Left lung (tissue), 10 donors: ENCODE measurements around the gene PDK2. TPM values are rescaled to one million over a fixed set of nuclear protein-coding genes. Genes with fewer than 3 reads are reported as not detected.

ENCODE experiments used
- ATAC-seq: fragments of 200-7000 bp; cut with Tn5 transposase; one replicate; pipeline ENCODE4 v1.9.1; 2020; ENCODE audit warnings: moderate library complexity
- DNase-seq, 4 donors: peaks; one replicate each; pipeline ENCODE4 v3.0.0-alpha.2; 2013 to 2020
- H3K27ac ChIP-seq, 2 donors: fragments of 200-600 bp; sonication (generic) in 1 of 2; one replicate each; pipeline versions ENCODE4 v1.5.0 to v1.8.0; 2020 to 2021
- H3K27me3 ChIP-seq, 2 donors: fragments of 200-600 bp; sonication (generic) in 1 of 2; one replicate each; pipeline versions ENCODE4 v1.5.0 to v1.8.0; 2020 to 2021
- H3K36me3 ChIP-seq, 2 donors: fragments of 200-600 bp; sonication (generic) in 1 of 2; one replicate each; pipeline versions ENCODE4 v1.5.0 to v1.8.0; 2020 to 2021
- H3K4me1 ChIP-seq, 2 donors: fragments of 200-600 bp; one replicate each; pipeline ENCODE4 v1.8.0; 2021
- H3K4me3 ChIP-seq, 2 donors: fragments of 200-600 bp; sonication (generic) in 1 of 2; one replicate each; pipeline versions ENCODE4 v1.5.0 to v1.8.0; 2020 to 2021; ENCODE audit warnings: mild to moderate bottlenecking in 1 of 2
- H3K9me3 ChIP-seq, 2 donors: fragments of 200-600 bp; sonication (generic) in 1 of 2; one replicate each; pipeline versions ENCODE4 v1.5.0 to v1.8.0; 2020 to 2021
- intact Hi-C, 2 donors: fragments of 100-400 bp; cut with DNase I; formaldehyde crosslinking; loops; one replicate each; pipeline versions ENCODE4 v1.11.2 to v1.14.2; 2022
- polyA plus RNA-seq, 6 donors: library from polyadenylated mRNA; unstranded; fragments of 120-200 nt; gene quantifications; one replicate each; pipeline ENCODE4 v1.2.1, GENCODE V29; 2013; ENCODE audit not compliant: insufficient read length in 6 of 6
- total RNA-seq, 2 donors: library from RNA; stranded (reverse); fragmentation: NEBNext Ultra II Directional; extraction: Animal tissue kit (Norgen Biotek cat#: 25700); gene quantifications; one replicate each; pipeline ENCODE4 v1.2.1, GENCODE V29; 2021
- TF ChIP-seq, protein P1 (sequence below), 2 donors: fragments of 200-600 bp; sonication (generic) in 1 of 2; IDR thresholded peaks; one replicate each; pipeline versions ENCODE4 v1.5.0 to v1.8.0; 2021; ENCODE audit warnings: antibody characterized with exemption in 2 of 2
- donor health status: DM: no; HTN: yes; CAD: no.
- donor health status: DM: no; HTN: no; CAD: no.

Gene PDK2
- total and polyA plus RNA-seq, 8 donors: 20.7 to 83.8 (median 67.4) TPM

GRCh38 chr17:50047488-50048126 is 47.5 kb upstream of the PDK2 start:
- Histone ChIP-seq H3K27me3 (no peaks in the 10 kb centered on the region), H3K4me3 (no peak overlapping the region), H3K4me1 (peaks cover 16 to 68% of the 10 kb centered on the region in 2 donors), H3K27ac (peak overlapping the region; percentile 19 to 69), H3K9me3 (no peaks in the 10 kb centered on the region), H3K36me3 (no peaks in the 10 kb centered on the region)
- ATAC-seq (no peak), DNase-seq (peak in 1 of 4 donors; percentile 20)
- intact Hi-C loops: no loop called here
- TF ChIP-seq, protein P1, sequence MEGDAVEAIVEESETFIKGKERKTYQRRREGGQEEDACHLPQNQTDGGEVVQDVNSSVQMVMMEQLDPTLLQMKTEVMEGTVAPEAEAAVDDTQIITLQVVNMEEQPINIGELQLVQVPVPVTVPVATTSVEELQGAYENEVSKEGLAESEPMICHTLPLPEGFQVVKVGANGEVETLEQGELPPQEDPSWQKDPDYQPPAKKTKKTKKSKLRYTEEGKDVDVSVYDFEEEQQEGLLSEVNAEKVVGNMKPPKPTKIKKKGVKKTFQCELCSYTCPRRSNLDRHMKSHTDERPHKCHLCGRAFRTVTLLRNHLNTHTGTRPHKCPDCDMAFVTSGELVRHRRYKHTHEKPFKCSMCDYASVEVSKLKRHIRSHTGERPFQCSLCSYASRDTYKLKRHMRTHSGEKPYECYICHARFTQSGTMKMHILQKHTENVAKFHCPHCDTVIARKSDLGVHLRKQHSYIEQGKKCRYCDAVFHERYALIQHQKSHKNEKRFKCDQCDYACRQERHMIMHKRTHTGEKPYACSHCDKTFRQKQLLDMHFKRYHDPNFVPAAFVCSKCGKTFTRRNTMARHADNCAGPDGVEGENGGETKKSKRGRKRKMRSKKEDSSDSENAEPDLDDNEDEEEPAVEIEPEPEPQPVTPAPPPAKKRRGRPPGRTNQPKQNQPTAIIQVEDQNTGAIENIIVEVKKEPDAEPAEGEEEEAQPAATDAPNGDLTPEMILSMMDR (IDR thresholded peaks at IDR 0.05): no peak

DNA sequence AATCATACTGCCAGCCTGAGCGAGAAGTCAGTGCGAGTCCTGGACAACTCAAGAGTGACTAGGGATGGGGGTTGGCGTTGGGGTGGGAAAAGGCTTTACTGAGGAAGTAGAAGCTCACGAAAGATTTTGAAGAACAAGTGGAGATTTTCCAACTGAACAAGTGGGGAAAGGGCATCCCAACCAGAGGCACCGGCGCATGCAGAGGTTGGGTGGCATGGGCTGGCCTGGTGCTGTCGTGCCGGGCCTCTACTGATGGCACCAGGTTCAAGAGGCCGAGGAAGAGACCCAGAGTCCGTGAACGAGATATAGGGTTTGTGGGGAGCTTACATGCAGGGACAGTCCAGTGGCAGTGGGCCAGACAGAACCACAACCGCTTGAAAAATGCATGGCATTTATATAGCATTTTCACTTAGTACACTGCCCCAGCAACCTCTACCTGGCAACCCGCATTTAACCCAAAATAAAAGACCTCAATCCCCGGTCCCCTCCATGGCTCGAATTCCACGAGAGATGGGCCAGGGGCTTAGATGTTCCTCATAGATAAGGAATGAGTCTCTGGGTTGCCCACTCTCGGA is 46.9 kb upstream of the PDK2 start:
- DNase-seq (no peak), ATAC-seq (no peak)
- Histone ChIP-seq H3K27ac (peak overlapping the region in 1 of 2 donors; percentile 69), H3K4me1 (peaks cover 18 to 69% of the 10 kb centered on the region in 2 donors), H3K27me3 (peaks cover 0 to under 1% of the 10 kb centered on the region in 2 donors), H3K4me3 (no peak overlapping the region), H3K36me3 (no peaks in the 10 kb centered on the region), H3K9me3 (no peaks in the 10 kb centered on the region)
- TF ChIP-seq, protein P1 (IDR thresholded peaks at IDR 0.05): no peak
- intact Hi-C loops: no loop called here

DNA sequence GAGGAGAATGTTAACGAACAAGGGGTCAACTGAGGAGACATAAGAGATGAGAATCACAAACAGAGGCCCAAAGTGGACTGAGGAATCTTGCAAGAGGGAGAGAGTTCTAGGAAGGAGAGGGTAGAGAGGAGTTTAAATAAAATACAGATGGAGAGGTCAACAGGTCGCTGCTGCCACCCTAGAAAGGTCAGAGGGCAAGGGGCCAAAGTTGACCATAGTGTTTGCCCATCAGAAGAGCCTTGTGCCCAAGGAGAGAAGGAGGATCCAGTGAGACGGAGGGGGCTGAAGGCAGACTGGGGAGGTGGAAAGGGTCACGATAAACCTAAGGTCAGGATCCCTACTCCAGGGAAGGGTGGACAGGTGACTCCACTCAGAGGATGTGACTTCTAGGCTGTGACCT is 46.2 kb upstream of the PDK2 start:
- ATAC-seq: no peak
- no peak for DNase-seq
- intact Hi-C loops: no loop called here
- Histone ChIP-seq H3K4me1 (peaks cover 25 to 71% of the 10 kb centered on the region in 2 donors), H3K4me3 (no peak overlapping the region), H3K27me3 (peaks cover 0 to 8% of the 10 kb centered on the region in 2 donors), H3K27ac (no peak overlapping the region), H3K9me3 (no peaks in the 10 kb centered on the region), H3K36me3 (no peaks in the 10 kb centered on the region)
- TF ChIP-seq, protein P1 (IDR thresholded peaks at IDR 0.05): no peak

- DNase-seq: no peak
- Histone ChIP-seq H3K27ac (no peak overlapping the region), H3K36me3 (no peaks in the 10 kb centered on the region), H3K4me1 (peaks cover 26 to 73% of the 10 kb centered on the region in 2 donors), H3K27me3 (peaks cover 0 to 15% of the 10 kb centered on the region in 2 donors), H3K9me3 (no peaks in the 10 kb centered on the region), H3K4me3 (no peak overlapping the region)
- intact Hi-C loops: no loop called here
- TF ChIP-seq, protein P1 (IDR thresholded peaks at IDR 0.05): no peak
- ATAC-seq: no peak
Measured at GRCh38 chr17:50049636-50050035, 45.5 kb upstream of the PDK2 start.

DNA sequence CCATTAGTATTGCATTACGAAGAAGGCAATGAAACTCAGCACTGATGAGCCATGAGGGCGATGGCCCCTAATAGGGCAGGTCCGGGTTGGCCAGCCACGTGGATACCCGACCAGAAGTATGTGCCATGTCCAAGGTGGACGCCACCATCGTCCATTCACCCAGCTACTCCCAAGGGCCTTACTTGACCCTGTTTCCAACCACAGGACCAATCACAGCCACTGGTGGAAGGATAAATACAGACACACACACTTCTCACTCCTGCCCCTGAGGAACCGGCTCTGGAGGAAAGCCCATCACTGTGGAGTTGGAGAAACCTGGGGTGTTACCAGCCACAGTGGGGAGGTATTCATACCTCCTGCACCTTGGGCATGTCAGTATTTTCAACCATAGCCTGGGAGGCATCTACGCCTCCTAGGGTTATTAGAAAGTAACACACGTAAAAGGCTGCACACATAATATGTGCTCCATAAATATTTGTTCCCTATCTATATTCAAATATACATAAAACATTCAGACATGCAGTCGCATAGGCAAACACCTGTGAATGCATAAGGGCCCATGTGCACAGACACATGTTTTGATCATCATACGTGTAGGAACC is 44.6 kb upstream of the PDK2 start:
- peaks cover 34 to 78% of the 10 kb centered on the region in 2 donors for H3K4me1 ChIP-seq
- H3K27me3 ChIP-seq: peaks cover 0 to 24% of the 10 kb centered on the region in 2 donors
- H3K9me3 ChIP-seq: no peaks in the 10 kb centered on the region
- DNase-seq (no peak), ATAC-seq (no peak)
- H3K36me3 ChIP-seq: no peaks in the 10 kb centered on the region
- TF ChIP-seq, protein P1 (IDR thresholded peaks at IDR 0.05): no peak
- intact Hi-C loops: no loop called here
- H3K4me3 ChIP-seq: no peak overlapping the region
- peak overlapping the region in 1 of 2 donors; percentile 87 for H3K27ac ChIP-seq
